GM18520 (cell line): ENCODE results near the gene RAE1.
"Not testable (repeated sequence)": the region's sequence is repeated elsewhere in the genome, so short reads cannot be mapped to it uniquely, and the experiment has no call there.

Experiments
- ATAC-seq: cut with Tn5 transposase; IDR thresholded peaks from one replicate; pipeline ENCODE4 v1.9.1; 2021; ENCODE audit not compliant: unreplicated experiment

Gene RAE1

DNA sequence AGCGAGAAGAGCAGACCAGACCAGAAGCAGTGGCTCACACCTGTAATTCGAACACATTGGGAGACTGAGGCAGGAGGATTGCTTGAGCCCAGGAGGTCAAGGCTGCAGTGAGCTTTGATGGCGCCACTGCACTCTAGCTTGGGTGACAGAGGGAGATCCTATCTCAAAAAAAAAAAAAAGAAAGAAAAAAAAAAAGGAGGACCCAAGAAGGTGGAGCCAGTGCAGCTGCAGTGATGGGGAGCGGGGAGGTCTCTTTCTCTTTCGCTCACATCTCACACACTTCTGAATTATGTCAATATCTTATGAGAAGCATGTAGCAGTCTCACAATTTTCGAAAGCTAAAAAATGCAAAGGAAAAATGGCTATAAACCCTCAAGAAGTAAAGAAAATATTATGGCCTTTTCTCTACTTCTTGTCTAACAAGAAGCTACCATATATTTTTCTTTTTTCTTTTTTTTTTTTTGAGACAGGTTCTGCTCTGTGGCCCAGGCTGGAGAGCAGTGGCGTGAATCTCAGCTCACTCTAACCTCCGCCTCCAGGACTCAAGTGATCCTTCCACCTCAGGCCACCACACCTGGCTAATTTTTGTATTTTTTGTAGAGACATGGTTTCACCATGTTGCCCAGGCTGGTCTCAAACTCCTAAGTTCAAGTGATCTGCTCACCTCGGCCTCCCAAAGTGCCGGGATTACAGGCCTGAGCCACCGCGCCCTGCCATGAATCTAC lies 25.3 kb upstream of the RAE1 start:
- ATAC-seq: no peak

DNA sequence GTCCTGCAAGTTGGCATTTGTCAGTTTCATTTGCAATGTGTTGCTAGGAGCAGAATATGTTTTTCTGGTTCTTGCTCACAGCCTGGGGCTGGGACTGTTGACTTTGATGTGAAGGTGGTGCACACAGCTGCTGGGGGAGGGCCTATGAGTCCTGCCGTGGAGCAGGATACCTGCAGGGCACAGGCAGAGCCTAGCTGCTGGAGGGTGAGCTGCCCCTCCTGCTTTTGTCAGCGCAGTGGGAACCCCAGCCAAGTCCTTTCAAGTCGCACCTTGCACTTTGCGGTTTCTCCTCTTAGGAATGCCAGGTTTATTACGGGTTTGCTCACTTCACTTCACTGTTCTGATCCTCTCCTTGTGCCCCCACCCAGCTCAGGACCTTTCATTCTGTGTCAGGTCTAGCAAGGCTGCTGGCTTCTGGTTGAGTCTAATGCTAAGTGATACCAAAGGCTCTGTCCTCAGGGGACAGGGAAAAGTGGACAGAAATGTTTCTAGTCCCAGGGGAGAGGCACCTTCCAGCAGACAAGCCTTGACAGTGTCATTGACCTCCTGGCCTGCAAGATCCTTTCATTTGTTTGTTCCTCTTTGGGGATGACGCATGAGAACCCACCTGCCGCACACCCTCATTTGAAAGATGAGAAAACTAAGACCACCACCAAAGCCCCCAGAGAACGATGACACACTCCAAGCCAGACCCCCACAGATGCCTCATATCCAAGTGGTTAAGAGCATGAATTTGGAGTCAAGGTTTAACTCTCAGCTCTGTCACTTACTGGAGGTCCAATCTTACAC lies 24.2 kb upstream of the RAE1 start:
- ATAC-seq: no peak

DNA sequence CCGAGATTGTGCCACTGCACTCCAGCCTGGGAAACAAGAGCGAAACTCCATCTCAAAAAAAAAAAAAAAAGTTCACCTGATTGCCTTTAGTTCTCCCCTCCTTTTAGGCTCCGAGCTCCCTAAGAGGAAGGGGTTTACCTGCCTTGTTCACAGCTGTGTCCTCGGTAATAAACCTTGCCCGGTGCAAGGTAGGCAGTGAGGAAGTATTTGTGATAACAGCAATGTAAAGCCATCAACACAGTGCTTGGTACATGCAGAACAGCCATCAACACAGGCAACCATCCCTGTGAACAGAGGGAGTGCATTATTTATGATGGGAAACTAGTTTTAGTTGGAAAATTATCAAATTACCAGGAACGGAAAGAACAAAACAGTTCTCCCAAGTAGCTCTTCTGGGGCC lies 23.2 kb upstream of the RAE1 start:
- no peak for ATAC-seq

DNA sequence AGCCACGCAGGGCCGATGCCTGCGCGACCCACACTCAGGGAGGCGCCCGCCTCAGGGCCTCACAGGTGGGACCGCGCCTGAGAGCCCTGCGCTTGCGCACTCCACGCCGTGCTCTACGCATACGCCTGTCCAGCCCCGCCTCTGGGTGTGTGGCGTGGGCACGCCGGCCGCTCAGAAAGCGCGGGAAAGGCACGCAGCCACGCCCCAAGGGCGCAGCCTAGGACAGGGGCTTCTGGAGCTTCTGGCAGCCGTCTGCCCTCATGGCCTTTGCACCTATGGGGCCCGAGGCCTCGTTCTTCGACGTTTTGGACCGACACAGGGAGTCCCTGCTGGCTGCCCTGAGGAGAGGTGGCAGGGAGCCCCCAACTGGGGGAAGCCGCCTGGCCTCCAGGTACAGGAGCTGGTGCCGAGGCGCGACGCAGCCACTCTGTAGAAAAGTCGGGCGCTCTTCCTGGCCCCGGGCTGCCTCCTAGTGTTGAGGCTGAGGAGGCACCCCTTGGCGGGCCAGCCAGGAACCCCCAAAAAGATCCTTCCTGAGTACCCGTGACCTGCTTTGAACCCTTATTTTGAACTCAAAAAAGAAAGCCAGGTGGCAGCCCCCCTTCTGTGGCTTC lies 21.3 kb upstream of the RAE1 start, which contains the start of gene SPO11:
Gene SPO11 (plus strand): TSS at position 196 of the 614 bp plus-strand sequence. CDS start 65 bp downstream, at position 261.
- ATAC-seq: no peak

DNA sequence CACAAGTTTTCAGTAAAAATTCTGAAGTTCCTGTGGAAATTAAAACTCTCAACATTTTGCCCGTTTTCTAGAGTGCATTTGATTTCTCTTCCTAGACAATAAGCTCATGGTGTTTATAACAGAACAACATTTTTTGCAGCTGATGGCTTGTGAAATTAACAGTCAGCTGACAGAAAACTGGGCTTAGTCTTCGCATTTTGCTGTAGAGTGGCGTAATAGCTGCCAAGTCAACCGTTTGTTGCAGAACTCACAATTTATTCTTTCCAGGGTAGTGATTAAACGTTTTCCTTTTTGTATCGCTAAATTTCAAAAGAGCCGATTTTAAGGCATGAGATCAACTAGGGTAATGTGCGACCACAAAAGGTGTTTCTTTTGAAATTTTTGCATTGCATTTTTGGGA lies 20.1 kb upstream of the RAE1 start:
- no peak for ATAC-seq

DNA sequence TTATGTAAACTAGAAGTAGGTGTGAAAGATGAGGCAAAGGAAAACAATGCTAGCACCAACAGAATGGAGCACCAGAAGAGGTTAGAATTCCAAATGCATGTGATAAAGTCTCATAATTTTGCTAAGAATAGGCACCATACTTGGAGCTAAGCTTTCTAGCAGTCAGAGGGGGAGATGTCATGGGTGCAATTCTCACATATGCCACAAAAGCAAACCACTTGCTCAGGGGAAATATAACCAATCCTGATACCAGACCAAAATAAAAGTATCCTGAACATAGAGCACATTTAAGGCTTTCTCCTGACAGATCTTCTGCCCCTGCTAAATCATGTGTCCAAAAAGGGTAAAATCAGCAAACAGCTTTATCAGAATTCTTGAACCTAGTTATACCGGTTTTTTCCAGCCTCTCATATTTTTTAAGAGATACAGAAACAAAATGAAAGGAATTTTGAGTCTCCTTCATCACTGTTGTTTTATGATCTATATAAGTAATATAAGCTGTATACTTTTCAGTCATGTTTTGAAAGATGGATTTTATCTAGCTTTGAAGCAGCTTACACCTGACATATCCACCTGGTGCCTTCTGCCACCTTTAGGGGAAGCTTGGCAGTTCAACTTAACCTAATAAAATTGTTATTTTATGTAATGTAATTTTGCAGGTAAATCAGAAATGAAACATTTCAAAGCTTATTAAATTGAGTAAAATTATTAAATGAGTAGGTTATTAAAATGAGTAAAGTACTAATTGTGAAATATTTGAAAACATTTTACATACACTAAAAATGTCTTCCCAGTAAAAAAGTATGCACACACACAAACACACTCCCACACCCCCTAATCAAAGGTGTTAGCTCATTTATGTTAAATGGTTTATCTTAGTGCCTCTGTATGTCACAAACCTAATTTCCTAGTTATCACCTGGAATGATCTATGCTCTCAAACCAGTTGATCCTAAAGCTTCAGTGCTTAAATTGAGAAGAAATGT lies 18.7 kb upstream of the RAE1 start:
- ATAC-seq: no peak

DNA sequence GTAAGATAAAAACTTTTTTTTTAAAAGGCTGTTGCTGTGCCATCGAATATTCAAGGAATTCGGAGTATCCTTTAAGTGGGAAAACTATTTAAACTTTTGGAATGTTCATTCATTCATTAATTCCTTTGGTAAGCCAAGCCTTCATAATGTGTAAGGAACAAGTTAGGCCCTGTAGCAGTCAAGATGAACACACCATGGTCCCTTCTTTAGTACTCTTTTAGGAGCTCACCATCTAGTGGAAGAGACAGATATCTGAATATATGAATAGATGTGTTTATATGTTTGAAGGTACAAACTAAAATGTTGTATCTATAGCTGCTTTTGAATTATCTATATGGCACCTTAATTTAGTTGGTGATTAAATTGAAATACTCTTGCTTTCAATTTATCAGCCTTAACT lies 15.7 kb upstream of the RAE1 start:
- no peak for ATAC-seq

DNA sequence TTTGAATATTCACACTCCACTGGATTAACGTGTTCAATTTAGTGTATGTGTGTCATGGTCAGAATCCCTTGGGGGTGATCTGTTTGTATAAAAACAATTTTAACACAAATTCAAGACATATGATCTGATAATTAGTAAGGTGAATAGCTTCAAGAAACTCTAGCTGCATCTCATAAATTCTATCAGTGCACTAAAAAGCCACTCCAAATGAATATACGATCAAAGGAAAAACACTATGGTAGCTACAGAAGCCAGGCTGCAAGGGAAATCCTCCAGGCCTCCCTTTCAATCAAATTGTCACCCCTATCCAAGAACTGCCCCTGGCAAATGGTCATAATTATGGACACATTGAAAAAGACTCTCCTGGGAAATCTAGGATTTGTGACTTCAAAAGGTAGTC lies 9.4 kb upstream of the RAE1 start:
- no peak for ATAC-seq

DNA sequence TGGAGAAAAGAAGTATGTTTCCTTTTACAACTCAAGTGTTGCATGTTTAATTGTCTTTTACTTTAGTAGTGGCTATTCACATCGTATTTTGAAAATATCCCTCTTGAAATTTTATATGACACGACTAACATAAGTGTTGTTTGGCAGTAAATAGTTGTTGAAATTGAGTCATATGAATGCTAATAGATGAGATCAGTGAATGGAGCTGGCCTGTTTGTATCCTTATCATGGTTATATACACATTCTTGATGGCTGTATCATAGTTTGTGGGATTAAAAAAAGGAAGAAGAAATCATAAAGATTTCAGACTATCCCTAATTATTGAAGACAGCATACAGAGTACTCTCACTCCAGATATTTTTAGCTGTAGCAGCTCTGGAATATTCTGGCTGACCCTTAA lies 8.2 kb upstream of the RAE1 start:
- ATAC-seq: no peak

DNA sequence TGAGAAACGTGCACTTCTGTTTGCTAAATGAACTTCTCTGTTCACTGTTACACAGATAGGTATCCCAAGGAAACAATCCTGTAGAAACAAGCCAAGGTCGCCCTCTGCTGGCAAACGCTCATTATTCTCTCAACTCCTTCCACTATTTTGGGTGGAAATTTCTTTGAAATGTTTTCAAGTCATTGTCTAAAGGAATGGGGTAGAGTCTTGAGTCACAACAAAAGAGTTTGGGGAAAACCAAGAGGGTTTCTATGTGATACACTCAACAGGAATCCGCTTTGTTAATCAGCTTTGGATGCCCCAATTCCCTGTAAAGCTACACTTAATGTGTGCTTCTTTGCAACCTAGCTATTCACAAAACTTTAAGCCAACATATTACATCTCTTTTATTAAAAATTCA lies 4.6 kb upstream of the RAE1 start:
- ATAC-seq: no peak

DNA sequence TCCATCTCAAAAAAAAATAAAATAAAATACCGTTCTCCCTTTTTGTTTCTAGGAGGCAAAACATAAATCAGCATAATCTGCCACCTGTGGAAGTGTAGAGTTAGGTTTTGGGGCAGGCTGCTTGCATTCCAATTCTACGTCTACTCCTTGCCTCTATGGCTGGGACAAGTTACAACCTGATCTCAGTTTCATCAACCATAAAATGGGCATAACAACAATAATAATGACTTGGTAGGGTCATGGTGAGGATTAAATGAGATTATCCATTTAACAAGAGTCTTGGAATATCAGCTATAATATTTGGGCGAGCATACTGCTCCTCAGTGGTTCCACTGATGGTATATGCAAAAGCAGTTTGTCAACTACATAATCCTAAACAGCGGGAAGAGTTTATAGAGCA lies 3.7 kb upstream of the RAE1 start:
- no peak for ATAC-seq

DNA sequence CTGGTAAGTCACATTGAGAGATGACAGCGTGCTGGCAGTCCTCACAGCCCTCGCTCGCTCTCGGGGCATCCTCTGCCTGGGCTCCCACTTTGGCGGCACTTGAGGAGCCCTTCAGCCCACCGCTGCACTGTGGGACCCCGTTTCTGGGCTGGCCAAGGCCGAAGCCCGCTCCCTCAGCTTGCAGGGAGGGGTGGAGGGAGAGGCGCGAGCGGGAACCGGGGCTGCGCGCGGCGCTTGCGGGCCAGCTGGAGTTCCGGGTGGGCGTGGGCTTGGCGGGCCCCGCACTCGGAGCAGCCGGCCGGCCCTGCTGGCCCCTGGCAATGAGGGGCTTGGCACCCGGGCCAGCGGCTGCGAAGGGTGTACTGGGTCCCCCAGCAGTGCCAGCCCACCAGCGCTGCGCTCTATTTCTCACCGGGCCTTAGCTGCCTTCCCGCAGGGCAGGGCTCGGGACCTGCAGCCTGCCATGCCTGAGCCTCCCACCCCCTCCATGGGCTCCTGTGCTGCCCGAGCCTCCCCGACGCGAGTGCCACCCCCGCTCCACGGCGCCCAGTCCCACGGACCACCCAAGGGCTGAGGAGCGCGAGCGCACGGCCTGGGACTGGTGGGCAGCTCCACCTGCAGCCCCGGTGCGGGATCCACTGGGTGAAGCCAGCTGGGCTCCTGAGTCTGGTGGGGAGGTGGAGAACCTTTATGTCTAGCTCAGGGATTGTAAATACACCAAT lies 2.7 kb upstream of the RAE1 start:
- not testable (repeated sequence) for ATAC-seq

DNA sequence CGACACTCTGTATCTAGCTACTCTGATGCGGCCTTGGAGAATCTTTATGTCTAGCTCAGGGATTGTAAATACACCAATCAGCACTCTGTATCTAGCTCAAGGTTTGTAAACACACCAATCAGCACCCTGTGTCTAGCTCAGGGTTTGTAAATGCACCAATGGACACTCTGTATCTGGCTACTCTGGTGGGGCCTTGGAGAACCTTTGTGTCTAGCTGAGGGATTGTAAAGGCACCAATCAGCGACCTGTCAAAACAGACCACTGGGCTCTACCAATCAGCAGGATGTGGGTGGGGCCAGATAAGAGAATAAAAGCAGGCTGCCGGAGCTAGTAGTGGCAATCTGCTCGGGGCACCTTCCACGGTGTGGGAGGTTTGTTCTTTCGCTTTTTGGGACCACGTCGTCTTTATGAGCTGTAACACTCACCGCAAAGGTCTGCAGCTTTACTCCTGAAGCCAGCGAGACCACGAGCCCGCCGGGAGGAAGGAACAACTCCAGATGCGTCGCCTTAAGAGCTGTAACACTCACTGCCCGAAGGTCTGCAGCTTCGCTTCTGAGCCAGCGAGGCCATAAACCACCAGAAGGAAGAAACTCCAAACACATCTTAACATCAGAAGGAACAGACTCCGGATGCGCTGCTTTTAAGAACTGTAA lies 2.0 kb upstream of the RAE1 start:
- ATAC-seq: not testable (repeated sequence)

DNA sequence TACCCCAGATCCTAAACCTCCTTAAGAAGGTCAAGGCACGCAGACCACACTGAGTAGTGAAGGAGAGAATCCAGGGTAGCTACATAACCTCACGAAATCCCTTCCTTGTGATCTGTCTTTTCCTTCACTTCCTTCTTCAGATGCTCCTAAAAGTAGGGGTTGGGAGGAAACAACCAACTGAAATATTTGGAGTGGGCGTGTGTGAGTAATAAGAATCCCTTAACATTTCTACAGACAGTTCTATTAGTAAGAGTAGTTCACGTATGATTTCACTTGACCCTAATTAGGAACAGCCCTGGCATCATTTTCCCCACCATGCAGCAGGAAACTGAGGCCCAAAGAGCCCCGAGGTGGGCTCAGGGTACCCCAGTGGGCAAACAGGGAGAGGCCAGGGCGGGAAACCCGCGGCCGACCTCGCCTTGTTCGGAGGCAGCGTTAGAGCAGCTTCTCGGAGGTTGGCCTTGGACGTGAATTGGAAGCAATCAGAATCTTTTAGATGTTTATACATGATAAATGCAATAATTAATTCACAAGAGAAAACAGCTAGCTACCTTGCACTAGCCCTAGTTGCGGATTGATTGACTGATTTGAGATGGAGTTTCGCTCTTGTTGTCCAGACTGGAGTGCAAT lies 859 bp upstream of the RAE1 start:
- no peak for ATAC-seq

DNA sequence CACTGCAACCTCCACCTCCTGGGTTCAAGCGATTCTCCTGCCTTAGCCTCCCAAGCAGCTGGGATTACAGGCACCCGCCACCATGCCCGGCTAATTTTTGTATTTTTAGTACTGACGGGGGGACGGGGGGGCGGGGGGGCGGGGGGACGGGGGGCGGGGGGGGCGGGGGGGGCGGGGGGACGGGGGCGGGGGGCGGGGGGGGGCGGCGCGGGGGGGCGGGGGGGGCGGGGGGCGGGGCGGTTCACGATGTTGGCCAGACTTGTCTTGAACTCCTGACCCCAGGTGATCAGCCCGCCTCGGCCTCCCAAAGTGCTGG lies 371 bp upstream of the RAE1 start:
- ATAC-seq: not testable (repeated sequence)

DNA sequence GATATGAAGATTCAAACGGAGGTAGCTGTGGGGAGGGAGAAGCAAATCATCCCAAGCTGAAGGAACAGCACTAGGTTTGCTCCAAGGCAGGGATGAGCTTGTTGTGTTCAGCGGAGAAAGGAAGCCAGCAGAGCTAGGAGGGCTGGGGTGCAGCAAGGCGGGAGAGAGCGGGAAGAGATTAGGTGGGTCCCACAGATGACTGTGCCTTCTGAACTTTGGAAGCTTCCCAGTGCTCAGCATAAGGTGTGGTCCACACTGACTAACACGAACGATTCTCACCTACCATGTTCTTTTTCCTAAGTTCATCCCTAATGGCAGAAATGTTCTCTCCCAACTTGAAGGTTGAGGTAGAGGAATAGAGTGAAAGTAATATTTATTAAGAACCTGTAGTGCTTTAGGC lies 1.2 kb downstream of the RAE1 start:
- ATAC-seq: no peak

DNA sequence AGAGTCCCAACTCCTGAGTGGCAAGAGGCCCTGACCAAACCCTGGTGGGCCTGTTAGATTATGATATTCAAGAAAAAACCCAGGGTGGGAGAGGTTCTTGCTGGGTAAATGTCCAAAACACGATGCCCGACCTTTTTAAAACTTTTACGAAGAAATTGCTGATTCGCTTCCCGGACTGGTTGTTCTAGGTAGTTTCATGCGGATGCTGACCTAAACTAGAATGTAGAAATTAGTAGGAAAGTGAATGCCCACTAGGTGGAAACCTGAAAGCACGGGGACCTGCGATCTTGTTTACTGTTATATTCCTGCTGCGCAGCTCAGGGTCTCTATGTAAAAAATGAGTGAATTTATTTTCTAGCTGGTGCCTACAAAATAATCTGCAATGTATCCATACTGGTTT lies 2.3 kb downstream of the RAE1 start:
- no peak for ATAC-seq

DNA sequence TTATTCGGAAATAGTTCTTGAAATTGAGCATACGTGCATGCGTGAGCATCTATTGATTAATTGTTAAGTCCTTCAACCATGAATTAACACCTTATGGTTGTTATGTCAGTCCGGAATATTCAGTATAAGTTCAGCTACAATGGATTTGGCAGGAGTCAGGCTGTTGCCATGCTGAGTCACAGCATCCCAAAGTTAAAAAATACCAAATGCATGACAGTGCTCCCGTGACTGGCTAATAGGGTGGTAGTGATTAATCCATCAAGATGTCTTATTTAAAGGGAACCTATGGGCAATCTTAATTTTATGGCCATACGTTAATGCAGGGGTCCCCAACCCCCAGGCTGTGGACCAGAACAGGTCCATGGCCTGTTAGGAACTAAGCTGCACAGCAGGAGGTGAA lies 10.5 kb downstream of the RAE1 start:
- ATAC-seq: no peak

DNA sequence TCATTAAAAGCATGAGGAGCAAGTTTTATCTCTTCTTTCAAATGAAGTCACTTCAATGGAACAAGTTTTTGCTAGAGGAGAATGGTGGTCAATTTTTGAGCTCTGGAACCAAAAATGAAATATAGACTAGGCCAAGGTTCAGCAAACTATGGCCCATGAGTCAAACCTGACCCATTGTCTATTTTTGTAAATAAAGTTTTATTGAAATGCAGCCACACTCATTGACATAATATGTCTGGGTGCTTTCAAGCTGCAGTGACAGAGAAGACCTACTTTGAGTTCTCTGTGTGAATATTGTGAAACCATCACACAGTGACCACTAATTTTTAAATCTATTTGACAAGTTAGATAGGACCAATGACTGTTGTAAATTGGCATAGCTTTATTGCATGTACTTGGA lies 13.4 kb downstream of the RAE1 start:
- no peak for ATAC-seq
